Measurements from ENCODE around the gene OPA3.
"Not testable (repeated sequence)": the region's sequence is repeated elsewhere in the genome, so short reads cannot be mapped to it uniquely, and the experiment has no call there.

Gene OPA3

DNA sequence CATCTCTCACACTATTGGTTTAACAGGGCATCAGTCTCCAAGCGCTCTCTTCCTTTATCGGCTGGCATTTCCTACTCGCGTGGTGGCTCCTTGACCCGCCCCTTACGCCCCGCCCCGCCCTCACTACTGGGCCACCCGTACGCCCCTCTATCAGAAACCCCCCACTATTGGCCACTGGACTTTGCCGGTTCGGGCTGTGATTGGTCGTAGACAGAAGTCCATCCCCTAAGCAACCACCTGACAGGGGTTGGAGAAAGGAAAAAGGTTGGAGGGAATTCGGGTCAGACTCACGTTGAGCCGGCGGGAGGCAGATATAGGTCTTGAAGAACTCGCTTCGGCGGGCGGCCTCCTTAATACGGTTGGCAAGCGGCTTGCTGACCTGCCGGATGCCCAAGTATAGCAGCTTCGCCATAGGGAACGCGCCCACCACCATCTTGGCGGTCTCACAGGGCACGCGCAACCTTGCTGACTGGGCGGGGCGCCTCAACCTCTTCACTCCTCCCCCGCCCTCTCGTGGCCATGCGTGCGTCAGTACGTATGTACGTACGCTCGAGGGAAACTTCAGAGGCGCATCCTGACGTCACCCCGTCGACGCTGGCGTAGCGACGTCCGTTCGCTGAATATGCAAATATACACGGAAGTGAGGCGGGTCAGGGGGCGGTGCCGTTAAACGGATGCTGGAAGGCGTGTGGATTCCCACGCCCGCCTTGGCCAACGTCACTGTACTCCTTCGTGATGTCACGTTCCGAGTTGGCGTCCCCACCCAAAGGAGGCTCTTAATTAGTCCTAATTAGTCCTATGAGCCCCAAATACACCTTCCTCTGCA lies at the start of gene OPA3:
OPA3 (minus strand) TSS at position 471 of the 826 bp plus-strand sequence; CDS start at position 433, 38 bp downstream.
- in situ Hi-C loops (cut with HindIII; ENCODE audit: low sequenced_read_pairs), result no loop called here

DNA sequence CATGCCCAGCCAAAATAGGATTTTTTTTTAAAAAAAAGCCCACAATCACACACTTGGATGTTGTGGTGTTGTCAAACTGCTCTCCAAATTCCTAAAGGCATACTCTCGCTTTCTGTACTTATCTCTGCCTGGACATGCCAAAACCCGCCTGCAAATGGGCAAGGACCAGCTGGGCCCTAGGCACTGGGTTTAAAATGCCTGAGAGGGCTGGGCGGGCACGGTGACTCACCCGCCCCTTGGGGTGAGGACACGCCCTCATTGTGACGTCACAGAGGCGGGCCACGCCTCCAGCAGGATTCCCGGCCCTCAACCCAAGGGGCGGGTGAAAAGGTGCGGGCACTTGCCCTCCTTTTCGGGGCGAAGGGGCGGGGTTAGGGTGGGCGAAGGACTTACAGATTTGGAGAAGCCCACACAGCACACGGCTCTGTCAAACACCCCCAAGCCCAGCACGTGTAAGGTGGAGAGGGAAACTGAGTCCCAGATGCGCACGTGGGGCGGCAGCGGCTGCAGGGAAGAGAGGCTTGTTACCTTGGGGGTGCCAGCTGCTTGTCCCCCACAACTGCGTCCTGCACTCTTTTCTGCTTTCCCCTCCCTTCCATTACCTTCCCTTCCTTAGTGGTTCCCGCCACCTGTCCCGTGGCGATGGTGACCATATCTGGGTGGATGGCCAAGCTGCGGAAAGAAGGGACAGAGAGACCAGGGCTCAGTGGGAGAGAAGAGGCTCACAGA lies 48.0 kb upstream of the OPA3 start:
- in situ Hi-C loops (cut with HindIII; ENCODE audit: low sequenced_read_pairs), result no loop called here

DNA sequence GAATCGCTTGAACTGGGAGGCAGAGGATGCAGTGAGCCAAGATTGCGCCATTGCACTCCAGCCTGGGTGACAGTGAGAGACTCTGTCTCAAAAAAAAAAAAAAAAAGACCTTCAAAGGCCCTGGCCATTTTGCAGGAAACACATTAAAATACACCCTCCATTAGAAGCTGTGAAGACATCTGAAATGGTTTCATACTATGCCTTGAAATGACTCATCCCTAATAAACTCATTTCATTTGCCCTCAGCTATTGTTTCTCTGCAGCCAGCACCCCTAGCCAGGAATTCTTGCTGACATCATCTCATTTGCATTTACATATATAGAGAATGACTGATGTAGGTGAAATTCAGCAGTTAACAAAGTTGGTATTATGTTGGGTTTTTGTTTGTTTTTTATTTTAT lies 45.9 kb upstream of the OPA3 start:
- in situ Hi-C loops (cut with HindIII; ENCODE audit: low sequenced_read_pairs), result no loop called here

DNA sequence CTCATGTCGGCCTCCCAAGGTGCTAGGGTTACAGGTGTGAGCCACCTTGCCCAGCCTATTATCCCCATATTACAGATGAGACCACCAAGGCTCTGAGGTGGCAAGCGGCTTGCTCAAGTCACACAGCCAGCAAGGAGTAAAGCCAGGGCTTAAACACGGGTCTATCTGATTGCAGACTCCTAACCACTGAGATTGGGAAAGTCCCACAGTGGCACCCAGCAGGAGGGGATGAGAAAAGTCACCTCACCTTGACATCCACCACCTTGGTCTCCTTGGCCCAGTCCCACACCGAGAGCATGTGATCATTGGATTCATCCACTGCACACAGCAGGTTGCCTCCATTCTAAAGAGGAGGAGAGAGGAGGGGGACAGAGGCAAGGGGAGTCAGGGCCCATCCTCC lies 45.1 kb upstream of the OPA3 start:
- in situ Hi-C loops (cut with HindIII; ENCODE audit: low sequenced_read_pairs), result no loop called here

DNA sequence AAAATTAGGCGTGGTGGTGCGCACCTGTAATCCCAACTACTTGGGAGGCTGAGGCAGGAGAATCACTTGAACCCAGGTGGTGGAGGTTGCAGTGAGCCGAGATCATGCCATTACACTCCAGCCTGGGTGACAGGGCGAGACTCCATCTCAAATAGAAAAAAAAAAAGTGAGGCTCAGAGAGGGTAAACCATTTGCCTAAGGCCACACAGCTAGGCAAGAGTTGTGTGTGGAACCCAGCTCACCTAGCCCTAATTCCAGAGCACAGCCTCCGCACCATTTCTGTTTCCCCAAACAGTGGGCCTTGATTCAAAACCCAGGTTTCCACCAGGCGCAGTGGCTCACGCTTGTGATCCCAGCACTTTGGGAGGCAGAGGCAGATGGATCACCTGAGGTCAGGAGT lies 43.6 kb upstream of the OPA3 start:
- in situ Hi-C loops (cut with HindIII; ENCODE audit: low sequenced_read_pairs), result not testable (repeated sequence)

DNA sequence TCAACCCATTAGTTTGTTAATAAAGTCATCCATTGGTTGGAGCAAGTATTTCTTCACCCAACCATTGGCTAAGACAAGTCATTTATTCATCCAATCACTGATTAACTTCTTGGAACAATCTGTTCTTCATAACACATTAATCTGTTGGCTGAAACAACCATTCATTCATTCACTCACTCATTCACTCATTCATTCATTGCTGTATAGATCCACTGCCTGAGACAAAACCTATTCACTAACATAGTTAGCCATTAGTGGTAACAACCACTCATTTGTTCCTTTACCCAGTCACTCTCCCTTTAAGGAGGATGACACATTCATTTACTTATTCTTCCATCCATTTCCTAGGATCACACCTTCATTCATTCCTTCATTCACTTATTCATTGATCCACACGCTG lies 39.4 kb upstream of the OPA3 start:
- in situ Hi-C loops (cut with HindIII; ENCODE audit: low sequenced_read_pairs), result no loop called here

DNA sequence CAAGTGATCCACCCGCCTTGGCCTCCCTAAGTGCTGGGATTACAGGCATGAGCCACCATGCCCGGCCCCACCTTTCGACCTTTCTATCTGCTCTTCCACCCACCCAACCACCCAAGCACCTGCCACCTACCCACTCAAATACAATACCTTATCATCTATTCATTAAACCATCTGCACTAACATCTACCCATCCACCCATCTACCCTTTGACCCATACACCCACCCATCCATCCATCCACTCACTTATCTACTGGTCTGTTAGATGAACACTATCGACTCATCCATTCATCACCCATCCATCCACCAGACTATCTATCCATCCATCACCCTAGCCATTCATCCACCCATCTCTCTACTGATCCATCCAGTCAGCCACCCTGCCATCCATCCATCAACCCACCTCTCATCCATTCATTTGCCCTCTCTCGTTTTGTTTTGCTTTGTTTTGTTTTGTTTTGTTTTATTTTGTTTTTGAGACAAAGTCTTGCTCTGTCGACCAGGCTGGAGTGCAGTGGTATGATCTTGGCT lies 37.4 kb upstream of the OPA3 start:
- in situ Hi-C loops (cut with HindIII; ENCODE audit: low sequenced_read_pairs), result no loop called here

DNA sequence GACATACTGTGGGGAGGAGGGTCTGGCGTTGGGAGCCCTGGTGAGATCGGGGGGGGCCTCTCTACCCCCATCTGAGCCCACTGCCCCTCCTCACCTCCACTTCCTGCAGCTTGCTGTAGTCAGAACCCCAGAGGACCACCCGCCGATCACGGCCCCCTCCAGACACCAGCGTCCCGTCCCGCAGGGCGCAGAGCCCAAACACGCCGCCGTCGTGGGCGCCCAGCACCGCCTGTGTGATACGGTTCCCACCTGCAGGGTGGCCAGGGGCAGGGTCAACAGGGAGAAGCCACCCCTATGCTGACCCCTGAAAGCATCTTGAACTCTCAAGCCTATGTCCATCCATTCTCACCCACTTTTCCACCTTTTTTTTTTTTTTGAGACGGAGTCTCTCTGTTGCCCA lies 36.8 kb upstream of the OPA3 start:
- in situ Hi-C loops (cut with HindIII; ENCODE audit: low sequenced_read_pairs), result no loop called here

DNA sequence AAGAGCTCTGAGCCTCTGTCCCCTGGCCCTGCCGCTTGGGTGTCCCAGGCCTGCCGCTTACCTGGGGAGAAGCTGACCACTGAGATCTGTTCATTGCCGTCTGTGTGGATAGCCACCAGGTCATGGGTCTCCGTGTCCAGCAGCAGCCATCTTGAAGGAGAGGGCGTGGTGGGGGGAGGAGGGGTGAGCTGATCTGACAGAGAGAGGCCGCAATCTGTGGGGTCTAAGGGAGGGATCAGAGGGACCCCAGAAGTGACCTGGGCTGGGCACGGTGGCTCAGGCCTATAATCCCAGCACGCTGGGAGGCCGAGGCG lies 32.1 kb upstream of the OPA3 start:
- in situ Hi-C loops (cut with HindIII; ENCODE audit: low sequenced_read_pairs), result no loop called here

DNA sequence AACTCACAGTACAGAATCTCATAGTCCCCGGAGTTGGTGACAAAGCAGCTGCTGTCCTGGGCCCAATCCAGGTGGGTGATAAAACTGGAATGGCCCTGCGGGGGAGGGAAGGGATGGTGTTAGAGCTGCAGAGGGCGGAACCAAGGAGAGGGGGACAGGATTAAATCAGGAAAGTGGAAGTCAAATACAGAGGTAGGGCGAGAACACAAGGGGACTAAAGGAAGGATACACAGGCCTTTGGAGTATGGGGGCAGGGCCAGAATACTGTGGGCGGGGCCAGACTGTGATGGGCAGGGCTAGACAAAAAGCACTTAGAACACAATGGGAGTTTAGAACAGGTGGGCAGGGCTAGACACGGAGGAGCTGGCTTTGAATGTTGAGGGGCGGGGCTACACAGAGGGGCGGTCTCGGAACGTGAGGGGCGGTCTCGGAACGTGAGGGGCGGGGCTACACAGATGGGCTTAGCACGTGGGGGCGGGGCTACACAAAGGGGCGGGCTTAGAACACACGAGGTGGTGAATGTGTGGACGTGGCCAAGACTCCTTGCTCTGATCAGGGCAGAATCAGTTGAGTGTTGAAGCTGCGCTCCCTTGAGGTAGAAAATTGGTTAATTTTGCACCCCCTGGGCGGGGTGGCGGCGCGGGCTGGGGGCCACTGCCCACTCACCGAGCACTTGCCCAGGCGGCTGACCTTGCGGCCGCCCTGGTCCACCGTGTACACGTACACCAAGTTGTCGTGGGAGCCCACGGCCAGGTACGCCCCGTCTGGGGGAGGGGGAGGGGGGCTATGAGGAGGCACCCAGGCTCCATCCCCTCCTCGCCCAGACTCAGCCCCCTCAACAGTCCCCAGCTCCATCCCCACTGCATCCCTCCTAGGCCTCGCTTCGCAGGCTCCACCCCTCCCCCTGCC lies 31.4 kb upstream of the OPA3 start:
- in situ Hi-C loops (cut with HindIII; ENCODE audit: low sequenced_read_pairs), result no loop called here

DNA sequence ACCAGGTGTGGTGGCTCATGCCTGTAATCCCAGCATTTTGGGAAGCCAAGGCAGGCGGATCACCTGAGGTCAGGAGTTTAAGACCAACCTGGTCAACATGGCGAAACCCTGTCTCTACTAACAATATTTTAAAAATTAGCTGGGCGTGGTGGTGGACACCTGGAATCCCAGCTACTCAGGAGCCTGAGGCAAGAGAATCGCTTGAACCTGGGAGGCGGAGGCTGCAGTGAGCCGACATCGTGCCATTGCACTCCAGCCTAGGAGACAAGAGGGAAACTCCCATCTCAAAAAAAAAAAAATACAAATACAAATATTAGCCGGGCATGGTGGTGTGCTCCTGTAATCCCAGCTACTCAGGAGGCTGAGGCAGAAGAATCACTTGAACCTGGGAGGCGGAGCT lies 30.5 kb upstream of the OPA3 start:
- in situ Hi-C loops (cut with HindIII; ENCODE audit: low sequenced_read_pairs), result not testable (repeated sequence)

DNA sequence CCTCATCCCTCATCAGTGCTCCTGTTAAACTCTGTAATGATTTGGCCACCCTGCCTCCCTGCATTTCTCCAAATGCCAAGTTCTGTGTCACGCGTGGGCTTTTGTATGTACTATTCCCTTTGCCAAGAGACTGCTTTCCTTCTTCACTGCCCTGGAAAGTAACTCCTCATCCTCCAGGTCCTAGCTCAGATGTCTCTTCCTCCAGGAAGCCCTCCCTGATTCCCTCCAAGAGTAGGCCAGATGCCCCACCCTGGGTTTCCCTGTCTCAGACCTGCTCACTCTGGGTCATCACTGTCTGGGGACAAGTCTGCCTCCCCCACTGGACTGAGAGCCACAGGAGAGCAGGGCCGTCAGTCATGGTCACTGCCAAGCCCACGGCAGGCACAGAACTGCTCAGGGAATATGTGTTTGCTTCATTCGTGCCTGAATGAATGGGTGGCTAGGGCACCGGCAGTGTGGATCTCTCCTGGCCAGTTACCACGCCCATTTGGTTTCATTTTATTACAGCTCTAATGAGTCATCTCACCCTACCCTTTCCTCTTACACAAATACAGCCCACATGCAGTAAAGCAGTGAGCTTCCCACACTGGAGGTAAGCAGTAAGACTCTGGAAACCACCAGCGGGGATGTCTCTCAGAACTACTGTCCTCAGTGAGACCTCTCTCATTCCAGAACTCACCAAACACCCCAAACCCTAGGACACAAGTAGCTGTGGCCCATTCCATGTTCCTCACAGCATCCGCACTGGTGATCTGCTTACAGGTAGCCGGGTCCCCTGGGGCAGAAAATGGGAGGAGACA lies 29.5 kb upstream of the OPA3 start:
- in situ Hi-C loops (cut with HindIII; ENCODE audit: low sequenced_read_pairs), result no loop called here

DNA sequence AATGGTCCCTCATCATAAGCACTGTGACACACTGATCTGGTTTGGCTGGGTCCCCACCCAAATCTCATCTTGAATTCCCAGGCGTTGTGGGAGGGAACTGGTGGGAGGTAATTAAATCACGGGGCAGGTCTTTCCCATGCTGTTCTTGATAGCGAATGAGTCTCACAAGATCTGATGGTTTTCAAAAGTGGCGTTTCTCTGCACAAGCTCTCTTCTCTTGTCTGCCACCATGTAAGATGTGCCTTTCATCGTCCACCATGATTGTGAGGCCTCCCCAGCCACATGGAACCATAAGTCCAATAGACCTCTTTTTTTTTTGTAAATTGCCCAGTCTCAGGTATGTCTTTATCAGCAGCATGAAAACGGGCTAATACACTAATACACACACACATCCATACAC lies 24.3 kb upstream of the OPA3 start:
- in situ Hi-C loops (cut with HindIII; ENCODE audit: low sequenced_read_pairs), result no loop called here

DNA sequence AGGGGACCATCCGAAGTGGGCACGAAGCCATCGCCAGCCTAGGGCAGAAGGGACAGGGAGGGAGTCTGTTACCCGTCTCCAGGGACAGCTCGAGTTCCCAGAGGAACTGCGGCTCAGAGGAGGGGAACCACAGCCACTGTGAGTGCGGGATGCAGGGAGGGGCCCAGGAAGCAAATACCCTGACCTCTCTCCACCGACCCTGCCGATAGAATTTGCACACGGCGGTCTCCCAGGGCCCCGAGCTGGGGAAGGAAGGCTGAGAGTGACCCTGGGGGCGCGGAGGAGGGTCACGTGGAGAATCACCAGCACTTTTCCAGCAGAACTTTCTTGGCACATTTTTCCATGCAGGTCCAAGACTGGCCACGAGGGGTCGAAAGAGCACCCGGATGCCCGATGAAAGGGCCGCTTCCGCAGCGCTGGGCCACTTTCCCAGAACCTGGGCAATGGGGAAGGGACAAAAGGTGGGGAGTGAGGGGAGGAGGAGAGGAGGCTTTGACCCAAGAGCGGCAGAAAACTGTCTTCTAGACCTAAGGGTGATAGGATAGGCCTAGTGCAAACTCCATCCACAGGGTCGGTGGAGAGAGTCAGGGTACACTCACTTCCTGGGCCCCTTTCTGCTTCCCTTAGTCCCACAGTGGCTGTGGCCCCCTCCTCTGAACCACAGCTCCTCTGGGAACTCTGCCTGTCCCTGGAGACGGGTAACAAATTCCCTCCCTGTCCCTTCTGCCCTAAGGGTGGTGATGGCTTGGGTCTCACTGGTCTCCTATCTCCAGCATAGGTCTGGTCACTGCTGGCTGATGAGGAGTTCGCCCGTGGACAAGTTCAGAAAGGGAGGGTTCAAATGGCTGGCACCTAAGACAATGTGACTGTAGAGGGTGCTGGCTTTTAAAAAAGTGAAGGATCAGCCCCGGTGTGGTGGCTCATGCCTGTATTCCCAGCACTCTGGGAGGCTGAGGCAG lies 22.7 kb upstream of the OPA3 start:
- in situ Hi-C loops (cut with HindIII; ENCODE audit: low sequenced_read_pairs), result no loop called here

DNA sequence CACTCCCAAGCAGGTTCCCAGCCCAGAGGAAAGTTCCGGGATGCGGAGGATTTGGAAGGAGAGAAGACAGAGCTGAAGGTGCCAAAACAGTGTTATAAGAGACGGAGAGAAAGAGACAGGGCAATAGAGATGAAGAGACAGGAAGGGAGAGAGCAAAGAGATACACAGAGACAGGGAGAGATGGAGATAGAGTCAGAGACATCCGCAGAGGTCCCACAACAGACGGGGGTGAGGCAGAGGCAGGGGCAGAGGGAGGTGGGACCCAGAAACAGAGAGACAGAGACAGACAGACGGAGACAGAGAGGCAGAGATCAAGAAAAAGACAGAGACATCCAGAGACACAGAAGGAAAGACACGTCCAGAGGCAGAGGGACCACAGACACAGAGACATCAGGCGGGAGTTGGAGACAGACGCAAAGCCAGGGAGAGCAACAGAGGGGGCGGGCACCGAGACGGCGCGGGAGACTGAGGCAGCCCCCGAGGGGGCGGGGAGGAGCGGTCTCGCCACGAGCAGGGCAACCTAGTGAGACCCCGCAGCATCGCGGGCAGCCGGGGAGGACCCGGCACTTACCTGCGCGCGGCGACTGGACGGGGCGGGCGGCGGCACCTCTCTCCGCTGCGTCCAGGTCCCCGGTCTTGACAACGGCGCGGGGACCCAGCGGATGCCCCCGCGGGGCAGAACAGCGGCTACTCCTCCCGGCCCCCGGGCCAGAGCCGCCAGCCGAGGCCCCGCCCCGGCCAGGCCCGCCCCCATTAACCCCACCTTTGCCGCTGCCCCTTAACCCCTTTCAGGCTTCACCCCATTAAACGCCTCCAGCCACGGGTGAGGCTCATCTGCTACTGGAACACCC lies 17.1 kb upstream of the OPA3 start, which contains the start of gene GPR4:
GPR4 (minus strand) TSS at position 689 of the 851 bp plus-strand sequence. CDS start 10,346 bp downstream, outside the sequence.
- in situ Hi-C loops (cut with HindIII; ENCODE audit: low sequenced_read_pairs), result no loop called here

DNA sequence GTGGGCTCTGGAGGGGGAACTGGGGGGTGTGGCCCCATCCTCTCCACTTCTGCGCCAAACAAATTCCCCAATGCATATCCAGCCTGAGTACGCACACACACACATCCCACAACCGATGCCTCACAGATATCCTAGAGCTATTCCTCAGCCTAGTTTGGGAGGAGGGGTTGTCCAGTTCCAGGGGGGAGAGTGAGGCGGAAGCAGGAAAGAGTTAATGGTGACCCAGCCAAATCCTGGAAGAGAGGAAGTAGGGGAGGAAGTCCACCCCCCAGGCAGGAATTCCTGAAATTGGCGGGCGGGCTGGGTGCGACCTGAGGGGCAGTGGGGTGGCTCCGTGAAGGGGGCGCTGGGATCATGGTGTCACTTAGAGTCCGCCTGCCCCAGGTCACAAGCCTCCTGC lies 16.5 kb upstream of the OPA3 start:
- in situ Hi-C loops (cut with HindIII; ENCODE audit: low sequenced_read_pairs), result no loop called here

DNA sequence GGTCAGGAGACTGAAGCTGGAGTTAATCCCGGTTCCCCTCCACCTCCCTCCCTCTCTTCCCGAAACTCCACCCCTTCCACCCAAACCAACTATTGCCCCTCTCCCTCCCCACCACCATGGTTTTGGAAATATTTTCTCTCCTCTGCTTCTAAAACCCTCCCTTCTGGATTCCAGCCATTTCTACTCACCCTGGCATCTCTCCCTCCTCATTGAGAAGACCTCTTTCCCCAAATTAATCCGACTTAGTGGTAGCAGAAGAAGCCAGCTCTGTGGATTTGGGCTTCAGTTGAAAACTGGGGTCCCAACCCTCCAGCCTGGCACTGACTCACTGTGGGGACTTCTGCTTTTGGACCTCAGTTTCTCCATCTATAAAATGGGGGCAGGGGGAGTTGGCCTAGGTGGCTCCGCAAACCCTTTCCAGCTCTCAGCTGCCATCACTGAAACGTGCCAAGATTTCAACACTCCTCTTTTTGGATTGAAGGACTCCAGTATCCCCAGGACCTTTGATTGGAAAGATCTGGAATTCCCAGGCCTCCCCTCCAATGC lies 15.8 kb upstream of the OPA3 start:
- in situ Hi-C loops (cut with HindIII; ENCODE audit: low sequenced_read_pairs), result no loop called here

DNA sequence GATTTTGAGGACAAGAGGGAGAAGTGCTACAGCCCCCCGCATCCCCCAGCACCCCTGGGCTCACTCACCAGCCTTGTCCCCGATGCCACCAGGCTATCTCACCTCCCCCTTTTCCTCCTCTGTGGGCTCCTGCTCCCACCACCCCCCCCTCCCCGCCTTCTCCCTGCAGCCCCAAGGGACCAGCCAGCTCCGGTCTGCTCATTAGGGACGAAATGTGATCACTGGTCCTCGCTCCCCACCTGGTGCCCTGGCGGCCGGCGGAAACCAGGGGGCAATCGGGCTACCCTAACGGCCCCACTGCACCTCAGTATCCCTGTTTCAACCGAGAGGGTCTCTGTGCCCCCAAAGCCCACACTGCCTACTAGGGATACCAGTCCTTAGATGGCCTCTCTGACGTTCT lies 14.7 kb upstream of the OPA3 start:
- in situ Hi-C loops (cut with HindIII; ENCODE audit: low sequenced_read_pairs), result no loop called here

Data from DLD1 (cell line).